Loucy (cell line): ENCODE data around the gene ZDHHC19.
A peak's percentile ranks its signal among the peaks of the same experiment; 100 is the strongest.

Source experiments
- H2AFZ ChIP-seq: fragments of 200-600 bp; sonication (generic); 2 replicates; pipeline ENCODE4 v1.6.0; 2016; ENCODE audit warnings: antibody characterized with exemption, mild to moderate bottlenecking, low read length, moderate library complexity
- H3F3A ChIP-seq: fragments of 200-600 bp; 2 replicates; pipeline ENCODE4 v1.6.0; 2016; ENCODE audit warnings: antibody characterized with exemption, low read depth, mild to moderate bottlenecking
- H3K27me3 ChIP-seq: fragments of 200-600 bp; sonication (generic); 2 replicates; pipeline ENCODE4 v1.6.1; 2014; ENCODE audit warnings: low read length, mild to moderate bottlenecking; ENCODE audit not compliant: insufficient read depth, poor library complexity, severe bottlenecking
- H3K36me3 ChIP-seq: fragments of 200-600 bp; sonication (generic); 2 replicates; pipeline ENCODE4 v1.6.1; 2016; ENCODE audit warnings: low read length; ENCODE audit not compliant: insufficient read depth
- H3K4me1 ChIP-seq: fragments of 200-600 bp; sonication (generic); 2 replicates; pipeline ENCODE4 v1.5.1; 2014; ENCODE audit warnings: low read length, mild to moderate bottlenecking; ENCODE audit not compliant: insufficient read depth, poor library complexity, severe bottlenecking
- H3K4me2 ChIP-seq: fragments of 200-600 bp; sonication (generic); 2 replicates; pipeline ENCODE4 v1.6.0; 2014; ENCODE audit warnings: antibody characterized with exemption, low read length, low read depth, mild to moderate bottlenecking; ENCODE audit not compliant: poor library complexity, severe bottlenecking
- H3K4me3 ChIP-seq: fragments of 200-600 bp; sonication (generic); 2 replicates; pipeline ENCODE4 v1.5.1; 2014; ENCODE audit warnings: low read length, mild to moderate bottlenecking, mixed read lengths; ENCODE audit not compliant: poor library complexity, severe bottlenecking
- H3K79me2 ChIP-seq: fragments of 200-600 bp; sonication (generic); 2 replicates; pipeline ENCODE4 v1.6.1; 2014; ENCODE audit warnings: low read length; ENCODE audit not compliant: insufficient read depth
- H3K9ac ChIP-seq: fragments of 200-600 bp; sonication (generic); 2 replicates; pipeline ENCODE4 v1.6.0; 2014; ENCODE audit warnings: mild to moderate bottlenecking, low read depth, low read length, moderate library complexity; ENCODE audit not compliant: poor library complexity, severe bottlenecking
- H3K9me2 ChIP-seq: fragments of 200-600 bp; sonication (generic); replicated peaks from 2 replicates; pipeline ENCODE4 v1.6.1; 2016; ENCODE audit warnings: low read depth, low read length, mixed read lengths
- H3K9me3 ChIP-seq: fragments of 200-600 bp; sonication (generic); 2 replicates; pipeline ENCODE4 v1.6.1; 2014; ENCODE audit warnings: mild to moderate bottlenecking, antibody characterized with exemption, low read length, low read depth; ENCODE audit not compliant: insufficient read depth
- H4K20me1 ChIP-seq: fragments of 200-600 bp; sonication (generic); 2 replicates; pipeline ENCODE4 v1.6.0; 2014; ENCODE audit warnings: antibody characterized with exemption, low read length, mild to moderate bottlenecking; ENCODE audit not compliant: insufficient read depth, poor library complexity, severe bottlenecking
- CTCF ChIP-seq: fragments of 200-600 bp; sonication (generic); conservative IDR thresholded peaks from 2 replicates; pipeline ENCODE4 v1.5.1; 2014; ENCODE audit warnings: mild to moderate bottlenecking, antibody characterized with exemption, low read length
- EZH2phosphoT487 ChIP-seq: fragments of 200-600 bp; IDR thresholded peaks from 2 replicates; pipeline ENCODE4 v1.6.1; 2018; ENCODE audit warnings: antibody characterized with exemption, mild to moderate bottlenecking, moderate library complexity, borderline replicate concordance

ZDHHC19 gene

GRCh38 chr3:196192524-196193051 is 18.6 kb downstream of the ZDHHC19 start:
- H3K36me3 ChIP-seq: no peaks in the 10 kb centered on the region
- no peaks in the 10 kb centered on the region for H3K9me2 ChIP-seq
- no peak overlapping the region for H2AFZ ChIP-seq
- peak overlapping the region; percentile 60 for H3K9ac ChIP-seq
- no peaks in the 10 kb centered on the region for H3F3A ChIP-seq
- H3K9me3 ChIP-seq: no peaks in the 10 kb centered on the region
- no peak overlapping the region for H3K4me3 ChIP-seq
- TF ChIP-seq CTCF: no peak
- no peak for TF ChIP-seq EZH2phosphoT487
- peaks cover 80% of the 10 kb centered on the region for H3K79me2 ChIP-seq
- peak overlapping the region; percentile 49 for H3K4me2 ChIP-seq
- no peaks in the 10 kb centered on the region for H4K20me1 ChIP-seq
- H3K27me3 ChIP-seq: no peaks in the 10 kb centered on the region
- H3K4me1 ChIP-seq: peaks cover 51% of the 10 kb centered on the region

GRCh38 chr3:196192036-196192523 is 19.1 kb downstream of the ZDHHC19 start:
- TF ChIP-seq CTCF (peak; percentile 23), EZH2phosphoT487 (no peak)
- H3K4me2 ChIP-seq: peak overlapping the region; percentile 49
- no peak overlapping the region for H2AFZ ChIP-seq
- H3K79me2 ChIP-seq: peaks cover 82% of the 10 kb centered on the region
- H3F3A ChIP-seq: 0 out of 2 replicates have a peak, but pooled peaks cover 1% of the 10 kb centered on the region
- H3K27me3 ChIP-seq: no peaks in the 10 kb centered on the region
- peak overlapping the region; percentile 60 for H3K9ac ChIP-seq
- no peaks in the 10 kb centered on the region for H3K9me3 ChIP-seq
- H4K20me1 ChIP-seq: no peaks in the 10 kb centered on the region
- no peaks in the 10 kb centered on the region for H3K9me2 ChIP-seq
- H3K4me3 ChIP-seq: no peak overlapping the region
- peaks cover 56% of the 10 kb centered on the region for H3K4me1 ChIP-seq
- no peaks in the 10 kb centered on the region for H3K36me3 ChIP-seq

GRCh38 chr3:196189566-196190347 is 21.4 kb downstream of the ZDHHC19 start:
- Histone ChIP-seq H3K9me2 (no peaks in the 10 kb centered on the region), H4K20me1 (no peaks in the 10 kb centered on the region), H3K4me1 (peaks cover 63% of the 10 kb centered on the region), H3K4me3 (no peak overlapping the region), H3K4me2 (no peak overlapping the region), H3F3A (0 out of 2 replicates have a peak, but pooled peaks cover 9% of the 10 kb centered on the region), H3K9ac (no peak overlapping the region), H3K9me3 (no peaks in the 10 kb centered on the region), H3K79me2 (peaks cover 83% of the 10 kb centered on the region), H3K27me3 (no peaks in the 10 kb centered on the region), H2AFZ (no peak overlapping the region), H3K36me3 (no peaks in the 10 kb centered on the region)
- no peak for TF ChIP-seq CTCF
- TF ChIP-seq EZH2phosphoT487: no peak
